Activated CD8-positive, alpha-beta memory T cell treated with anti-CD3 and anti-CD28 coated beads, Interleukin-2, amount 50 U/mL, for 48 hours (primary cell): Measurements from ENCODE around the gene SNHG17.
"Not testable (repeated sequence)": the region's sequence is repeated elsewhere in the genome, so short reads cannot be mapped to it uniquely, and the experiment has no call there.

Source experiments
- DNase-seq: peaks from one replicate; pipeline ENCODE4 v3.0.0-alpha.2; 2020

The SNHG17 gene

GRCh38 chr20:38418509-38419204, 16.5 kb downstream of the SNHG17 start:
- DNase-seq = peak; percentile 62

DNA sequence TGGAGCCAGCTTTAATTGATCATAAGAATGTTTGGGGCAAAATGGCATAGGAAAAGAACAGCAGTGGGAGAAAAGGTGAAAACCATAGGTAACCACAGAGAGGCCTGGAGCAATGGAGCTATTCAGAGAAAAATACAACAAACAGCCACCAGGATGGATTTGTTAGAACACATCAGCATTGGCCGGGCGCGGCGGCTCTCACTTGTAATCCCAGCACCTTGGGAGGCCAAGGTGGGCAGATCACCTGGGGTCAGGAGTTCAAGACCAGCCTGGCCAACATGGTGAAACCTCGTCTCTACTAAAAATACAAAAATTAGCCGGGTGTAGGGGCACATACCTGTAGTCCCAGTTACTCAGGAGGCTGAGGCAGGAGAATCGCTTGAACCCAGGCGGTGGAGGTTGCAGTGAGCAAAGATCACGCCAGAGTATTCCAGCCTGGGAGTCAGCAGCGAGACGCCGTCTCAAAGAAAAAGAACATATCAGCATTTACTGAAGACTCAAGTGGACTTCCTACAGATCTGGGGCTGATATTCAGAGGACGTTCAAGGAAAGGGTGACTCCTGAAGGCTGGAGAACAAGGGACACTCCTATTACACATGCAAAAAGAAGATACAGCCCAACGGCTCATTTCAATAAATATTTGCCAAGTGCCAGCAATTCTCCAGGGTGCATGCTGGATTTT, 20.2 kb downstream of the SNHG17 start:
- no peak for DNase-seq

GRCh38 chr20:38412877-38413577, 22.1 kb downstream of the SNHG17 start:
- DNase-seq = no peak

DNA sequence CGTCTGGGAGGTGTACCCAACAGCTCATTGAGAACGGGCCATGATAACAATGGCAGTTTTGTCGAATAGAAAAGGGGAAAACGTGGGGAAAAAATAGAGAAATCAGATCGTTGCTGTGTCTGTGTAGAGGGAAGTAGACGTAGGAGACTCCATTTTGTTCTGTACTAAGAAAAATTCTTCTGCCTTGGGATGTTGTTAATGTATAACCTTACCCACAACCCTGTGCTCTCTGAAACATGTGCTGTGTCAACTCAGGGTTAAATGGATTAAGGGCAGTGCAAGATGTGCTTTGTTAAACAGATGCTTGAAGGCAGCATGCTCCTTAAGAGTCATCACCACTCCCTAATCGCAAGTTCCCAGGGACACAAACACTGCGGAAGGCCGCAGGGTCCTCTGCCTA, 27.3 kb downstream of the SNHG17 start:
- not testable (repeated sequence) for DNase-seq

DNA sequence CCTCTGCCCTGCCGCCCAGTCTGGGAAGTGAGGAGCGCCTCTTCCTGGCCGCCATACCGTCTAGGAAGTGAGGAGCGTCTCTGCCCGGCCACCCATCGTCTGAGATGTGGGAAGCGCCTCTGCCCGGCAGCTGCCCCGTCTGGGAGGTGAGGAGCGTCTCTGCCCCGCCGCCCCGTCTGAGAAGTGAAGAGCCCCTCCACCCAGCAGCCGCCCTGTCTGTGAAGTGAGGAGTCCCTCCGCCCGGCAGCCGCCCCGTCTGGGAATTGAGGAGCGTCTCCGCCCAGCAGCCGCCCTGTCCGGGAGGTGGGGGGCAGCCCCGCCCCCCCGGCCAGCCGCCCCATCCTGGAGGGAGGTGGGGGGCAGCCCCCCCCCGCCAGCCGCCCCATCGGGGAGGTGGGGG, 27.8 kb downstream of the SNHG17 start:
- DNase-seq = no peak

DNA sequence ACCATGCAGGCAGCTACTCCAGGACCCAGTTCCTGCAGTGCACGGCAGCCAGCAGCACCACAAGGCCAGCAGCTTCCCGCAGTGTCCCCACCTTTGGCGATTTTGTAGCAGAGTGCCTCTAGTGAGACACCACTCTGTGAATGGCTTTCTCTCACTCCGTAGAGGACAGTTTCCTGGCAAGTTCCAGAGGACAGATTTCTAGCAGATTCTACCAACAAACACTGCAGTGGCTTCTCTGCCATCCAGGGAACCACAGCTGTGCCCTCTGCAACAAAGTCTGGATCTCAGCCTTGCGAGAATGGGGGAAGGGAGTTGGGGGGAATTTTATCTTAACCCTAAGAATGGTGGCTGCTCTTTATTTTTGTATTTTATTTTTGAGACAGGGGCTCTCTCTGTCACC, 28.7 kb downstream of the SNHG17 start:
- DNase-seq = no peak

GRCh38 chr20:38405132-38405531, 30.0 kb downstream of the SNHG17 start:
- DNase-seq = no peak

DNA sequence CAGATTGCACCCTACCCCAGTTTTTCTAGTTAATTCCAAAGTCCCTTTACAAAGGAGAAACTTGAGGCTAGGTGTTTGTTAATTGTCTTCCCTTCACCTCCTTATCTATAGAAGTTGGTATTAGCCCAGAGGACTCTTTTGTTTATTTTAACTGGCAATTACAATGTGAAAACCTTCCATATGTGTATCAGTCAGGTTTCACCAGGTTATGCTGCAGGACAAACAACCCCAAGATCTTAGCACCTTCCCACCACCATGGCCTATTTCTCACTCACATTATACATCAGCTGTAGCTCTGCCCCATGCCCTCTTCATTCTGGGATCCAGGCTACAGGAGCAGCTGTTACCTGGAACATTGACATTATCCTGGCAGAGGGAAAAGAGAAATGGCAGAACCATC, 31.1 kb downstream of the SNHG17 start:
- DNase-seq = no peak

GRCh38 chr20:38402816-38403215, 32.3 kb downstream of the SNHG17 start:
- DNase-seq = no peak

DNA sequence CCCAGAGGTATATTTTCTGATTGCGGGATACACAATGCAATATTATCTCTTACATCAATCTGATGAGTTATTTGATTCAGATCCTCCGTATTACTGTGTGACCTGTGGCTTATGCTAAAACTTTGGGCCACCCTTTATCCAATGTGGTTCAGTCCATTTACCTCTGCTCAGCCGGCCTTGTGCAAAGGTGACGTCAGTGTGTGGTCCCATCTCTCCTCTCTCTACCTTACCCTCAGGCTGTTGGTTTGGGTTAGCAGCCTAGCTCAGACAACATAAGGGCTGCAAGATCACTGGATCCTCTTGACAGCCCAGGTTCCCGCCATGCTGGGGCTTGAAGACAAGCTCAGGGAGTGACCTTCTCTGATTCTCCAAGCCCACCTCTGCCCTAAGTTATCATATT, 33.0 kb downstream of the SNHG17 start:
- no peak for DNase-seq

DNA sequence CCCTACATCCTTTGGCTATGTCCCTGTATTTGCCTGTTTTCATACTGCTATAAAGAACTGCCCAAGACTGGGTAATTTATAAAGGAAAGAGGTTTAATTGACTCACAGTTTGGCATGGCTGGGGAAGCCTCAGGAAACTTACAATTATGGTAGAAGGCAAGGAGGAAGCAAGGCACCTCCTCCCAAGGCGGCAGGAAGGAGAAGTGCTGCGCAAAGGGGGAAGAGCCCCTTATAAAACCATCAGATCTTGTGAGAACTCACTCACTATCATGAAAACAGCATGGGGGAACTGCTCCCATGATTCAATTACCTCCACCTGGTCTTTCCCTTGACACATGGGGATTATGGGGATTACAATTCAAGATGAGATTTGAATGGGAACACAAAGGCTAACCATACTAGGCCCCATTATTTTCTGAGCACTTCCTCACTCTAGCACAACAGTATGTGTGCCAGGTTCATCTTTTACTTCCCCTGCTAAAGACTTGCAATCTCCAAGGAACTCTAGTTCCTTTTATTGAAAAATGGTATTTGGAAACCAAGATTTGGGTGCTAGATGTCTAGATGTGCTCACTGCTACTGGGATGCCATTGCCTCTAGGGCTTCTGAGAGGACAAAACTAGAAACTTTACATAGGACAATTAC, 39.3 kb downstream of the SNHG17 start:
- DNase-seq = not testable (repeated sequence)

DNA sequence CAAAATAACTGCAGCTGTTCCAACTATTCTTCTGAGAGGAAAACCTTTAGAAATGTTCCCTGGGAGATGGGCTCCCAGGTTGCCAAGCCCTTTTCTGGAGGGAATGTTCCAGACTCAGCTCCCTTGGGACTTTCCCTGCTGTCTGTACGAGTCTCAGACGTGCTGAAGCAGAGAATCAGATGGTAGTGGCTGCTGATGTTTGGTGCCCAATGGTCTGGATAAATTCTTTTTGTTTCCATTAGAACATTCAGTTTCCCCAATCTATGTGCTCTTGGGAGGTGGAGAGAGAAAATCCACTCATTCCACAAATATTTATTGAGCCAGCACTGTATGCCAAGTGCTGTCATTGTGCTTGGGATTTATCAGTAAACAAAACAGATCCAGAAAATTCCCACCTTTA, 40.0 kb downstream of the SNHG17 start:
- no peak for DNase-seq

- no peak for DNase-seq
These were observed 41.9 kb downstream of the SNHG17 start for GRCh38 chr20:38393259-38393658.

- DNase-seq = no peak
These were observed 42.8 kb downstream of the SNHG17 start for GRCh38 chr20:38392356-38392755.

GRCh38 chr20:38387953-38388352, 47.2 kb downstream of the SNHG17 start:
- DNase-seq = no peak

GRCh38 chr20:38386851-38387250, 48.3 kb downstream of the SNHG17 start:
- no peak for DNase-seq

DNA sequence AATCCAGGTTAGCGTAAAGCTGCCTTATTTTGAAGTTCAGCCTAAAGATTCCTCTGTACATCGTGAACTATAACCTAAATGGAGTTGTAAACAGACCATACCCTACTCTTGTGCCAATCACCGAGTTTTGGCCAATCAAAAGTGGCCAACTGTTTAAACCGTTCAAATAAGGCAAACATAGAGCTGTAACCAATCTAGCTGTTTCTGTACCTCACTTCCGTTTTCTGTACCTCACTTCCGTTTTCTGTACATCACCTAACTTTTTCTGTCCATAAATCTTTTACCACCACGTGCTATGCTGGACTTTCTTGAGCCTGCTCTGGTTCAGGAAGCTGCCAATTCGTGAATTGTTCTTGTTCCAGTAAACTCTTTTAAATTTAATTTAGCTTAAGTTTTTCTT, 49.1 kb downstream of the SNHG17 start:
- no peak for DNase-seq

DNA sequence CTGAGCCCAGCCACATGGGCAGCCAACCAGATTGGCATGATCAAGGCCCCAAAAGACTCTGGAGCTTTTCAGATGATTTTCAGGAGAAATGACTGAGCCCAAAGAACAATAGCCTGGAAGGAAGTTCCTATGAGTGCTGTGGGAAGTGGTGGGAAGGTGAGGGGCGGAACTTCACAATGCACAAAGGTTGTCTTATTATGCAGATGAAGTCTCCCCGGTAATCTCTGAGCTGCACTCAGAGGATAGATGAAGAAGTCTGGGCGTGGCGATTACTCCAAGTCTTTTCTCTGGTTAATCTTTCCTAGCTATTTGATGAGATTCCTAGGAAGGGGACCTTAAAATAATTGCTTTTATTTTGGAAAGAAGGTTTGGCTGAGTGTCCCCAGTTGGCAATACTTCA, 52.0 kb downstream of the SNHG17 start:
- DNase-seq = no peak

DNA sequence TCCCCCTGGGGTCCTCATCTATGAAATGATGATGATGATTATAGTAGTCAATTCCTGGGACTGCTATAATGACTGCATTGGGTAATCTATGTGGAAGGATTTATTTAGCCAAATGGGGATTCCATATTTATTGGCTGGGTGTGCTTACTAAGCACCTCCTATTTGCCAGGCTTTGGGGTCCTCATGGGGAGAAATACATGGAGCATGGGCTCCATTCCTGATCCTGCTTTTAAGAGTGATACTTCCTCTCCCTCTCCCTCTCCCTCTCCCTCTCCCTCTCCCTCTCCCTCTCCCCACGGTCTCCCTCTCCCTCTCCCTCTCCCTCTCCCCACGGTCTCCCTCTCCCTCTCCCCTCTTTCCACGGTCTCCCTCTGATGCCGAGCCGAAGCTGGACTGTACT, 57.3 kb downstream of the SNHG17 start:
- not testable (repeated sequence) for DNase-seq

GRCh38 chr20:38377039-38377685, 58.0 kb downstream of the SNHG17 start:
- no peak for DNase-seq

DNA sequence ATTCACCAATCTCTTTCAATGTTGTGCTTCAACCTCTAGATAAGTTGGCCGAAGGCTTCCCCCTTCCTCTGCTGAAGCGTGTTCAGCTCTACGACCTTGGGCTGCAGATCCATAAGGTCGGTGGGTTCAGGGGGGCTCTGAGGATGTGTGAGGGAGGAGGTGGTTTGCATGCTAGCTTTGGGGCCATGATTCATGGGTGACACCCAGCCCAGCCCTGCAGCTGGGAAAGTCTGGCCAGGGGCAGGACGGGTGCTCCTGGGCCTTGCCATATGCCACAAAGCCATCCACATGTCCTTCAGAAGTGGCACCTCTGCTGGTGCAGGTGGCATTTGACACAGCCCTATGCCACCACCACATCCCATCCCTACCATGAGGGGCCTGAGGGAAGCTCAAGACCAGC, 61.2 kb downstream of the SNHG17 start:
- DNase-seq = no peak

- DNase-seq = no peak
These were observed 61.8 kb downstream of the SNHG17 start for GRCh38 chr20:38373231-38373867.

- DNase-seq = no peak
These were observed 62.3 kb downstream of the SNHG17 start for GRCh38 chr20:38372806-38373205.
